GM20000 (cell line): Measurements from ENCODE around the gene RASA3.
"Not testable (repeated sequence)": the region's sequence is repeated elsewhere in the genome, so short reads cannot be mapped to it uniquely, and the experiment has no call there.

Experiments used
- DNase-seq: peaks from one replicate; pipeline ENCODE4 v3.0.0; 2012; ENCODE audit warnings: low spot score
- TF ChIP-seq, protein P1 (sequence below): IDR thresholded peaks from 2 replicates; pipeline ENCODE4 v1.5.1; 2012; ENCODE audit warnings: mild to moderate bottlenecking, control low read depth; ENCODE audit errors: extremely low read depth, missing control alignments

The RASA3 gene

DNA sequence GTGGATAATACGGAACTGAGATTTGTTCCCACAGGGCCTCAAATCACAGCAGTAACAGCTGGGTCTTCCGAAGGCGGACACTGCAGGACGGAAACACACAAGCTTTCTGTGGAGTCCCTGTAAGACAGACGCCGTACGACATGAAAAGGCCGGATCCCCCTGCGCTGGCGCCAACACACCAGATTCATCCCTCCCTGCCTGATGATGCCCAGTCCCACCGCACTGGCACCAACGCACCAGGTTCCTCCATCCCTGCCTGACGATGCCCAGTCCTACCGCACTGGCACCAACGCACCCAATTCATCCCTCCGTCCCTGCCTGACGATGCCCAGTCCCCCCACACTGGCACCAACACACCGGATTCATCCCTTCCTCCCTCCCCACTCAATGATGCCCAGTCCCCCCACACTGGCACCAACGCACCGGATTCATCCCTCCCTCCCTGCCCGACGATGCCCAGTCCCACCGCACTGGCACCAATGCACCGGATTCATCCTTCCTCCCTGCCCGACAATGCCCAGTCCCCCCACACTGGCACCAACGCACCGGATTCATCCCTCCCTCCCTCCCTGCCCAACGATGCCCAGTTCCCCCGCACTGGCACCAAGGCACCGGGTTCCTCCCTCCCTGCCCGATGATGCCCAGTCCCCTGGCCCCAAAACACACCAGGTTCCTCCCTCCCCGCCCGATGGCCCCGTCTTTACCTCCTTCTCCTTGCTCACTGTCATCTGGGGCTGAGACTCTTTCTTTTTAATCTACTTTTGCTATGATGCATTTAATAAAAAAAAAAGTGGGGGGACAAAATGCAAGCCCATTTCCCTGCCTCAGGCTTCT, 55.1 kb downstream of the RASA3 start:
- DNase-seq = no peak

DNA sequence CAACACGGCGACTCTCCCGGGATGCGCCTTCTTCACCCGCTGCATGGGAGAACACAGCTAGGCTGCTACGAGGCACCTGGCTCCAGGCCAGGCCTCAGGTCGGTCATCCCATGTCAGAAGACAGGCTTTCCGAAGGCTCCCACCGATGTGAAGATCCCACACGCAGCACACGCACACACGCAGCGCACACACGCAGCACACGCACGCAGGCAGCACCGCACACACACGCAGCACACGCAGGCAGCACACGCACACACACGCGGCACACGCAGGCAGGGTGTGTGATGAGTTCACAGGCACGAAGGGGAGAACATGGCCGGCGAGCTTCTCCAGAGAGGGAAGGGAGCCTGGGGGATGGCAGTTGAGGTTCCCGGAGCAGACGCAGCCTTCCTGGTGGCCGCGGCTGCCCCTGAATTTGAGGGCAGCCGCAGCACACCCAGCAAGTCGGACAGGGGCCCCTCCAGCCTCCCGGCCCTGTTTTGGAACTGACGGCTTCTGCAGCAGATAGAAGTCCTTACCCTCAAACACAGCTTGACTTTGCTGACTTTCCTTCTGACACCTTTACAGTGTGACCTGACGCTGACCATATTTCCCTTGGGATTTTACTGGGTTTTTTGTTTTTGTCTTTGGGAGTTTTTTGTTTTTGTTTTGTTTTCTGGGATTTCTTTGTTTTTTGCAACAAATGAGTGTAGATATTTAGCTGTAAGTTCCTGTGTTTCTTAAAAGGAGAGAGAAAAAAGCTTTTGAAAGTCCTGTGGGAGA, 55.9 kb downstream of the RASA3 start:
- TF ChIP-seq, protein P1, sequence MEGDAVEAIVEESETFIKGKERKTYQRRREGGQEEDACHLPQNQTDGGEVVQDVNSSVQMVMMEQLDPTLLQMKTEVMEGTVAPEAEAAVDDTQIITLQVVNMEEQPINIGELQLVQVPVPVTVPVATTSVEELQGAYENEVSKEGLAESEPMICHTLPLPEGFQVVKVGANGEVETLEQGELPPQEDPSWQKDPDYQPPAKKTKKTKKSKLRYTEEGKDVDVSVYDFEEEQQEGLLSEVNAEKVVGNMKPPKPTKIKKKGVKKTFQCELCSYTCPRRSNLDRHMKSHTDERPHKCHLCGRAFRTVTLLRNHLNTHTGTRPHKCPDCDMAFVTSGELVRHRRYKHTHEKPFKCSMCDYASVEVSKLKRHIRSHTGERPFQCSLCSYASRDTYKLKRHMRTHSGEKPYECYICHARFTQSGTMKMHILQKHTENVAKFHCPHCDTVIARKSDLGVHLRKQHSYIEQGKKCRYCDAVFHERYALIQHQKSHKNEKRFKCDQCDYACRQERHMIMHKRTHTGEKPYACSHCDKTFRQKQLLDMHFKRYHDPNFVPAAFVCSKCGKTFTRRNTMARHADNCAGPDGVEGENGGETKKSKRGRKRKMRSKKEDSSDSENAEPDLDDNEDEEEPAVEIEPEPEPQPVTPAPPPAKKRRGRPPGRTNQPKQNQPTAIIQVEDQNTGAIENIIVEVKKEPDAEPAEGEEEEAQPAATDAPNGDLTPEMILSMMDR = no peak
- DNase-seq = no peak

More for the DNA sequence above, 55.1 kb downstream of the RASA3 start:
- TF ChIP-seq, protein P1 = no peak

DNA sequence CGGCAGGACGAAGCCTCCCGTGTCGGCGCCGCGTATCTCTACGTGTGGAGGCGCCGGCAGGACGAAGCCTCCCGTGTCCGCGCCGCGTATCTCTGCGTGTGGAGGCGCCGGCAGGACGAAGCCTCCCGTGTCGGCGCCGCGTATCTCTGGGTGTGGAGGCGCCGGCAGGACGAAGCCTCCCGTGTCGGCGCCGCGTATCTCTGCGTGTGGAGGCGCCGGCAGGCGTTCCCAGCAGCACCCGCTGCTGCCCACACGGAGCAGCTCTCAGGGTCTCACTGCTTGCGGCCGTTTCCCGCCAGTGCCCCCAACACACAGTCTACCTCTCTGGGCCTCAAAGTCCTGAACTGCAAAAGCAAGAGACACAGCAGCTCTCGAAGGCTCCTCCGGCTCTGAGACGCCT, 56.6 kb downstream of the RASA3 start:
- not testable (repeated sequence) for DNase-seq

DNA sequence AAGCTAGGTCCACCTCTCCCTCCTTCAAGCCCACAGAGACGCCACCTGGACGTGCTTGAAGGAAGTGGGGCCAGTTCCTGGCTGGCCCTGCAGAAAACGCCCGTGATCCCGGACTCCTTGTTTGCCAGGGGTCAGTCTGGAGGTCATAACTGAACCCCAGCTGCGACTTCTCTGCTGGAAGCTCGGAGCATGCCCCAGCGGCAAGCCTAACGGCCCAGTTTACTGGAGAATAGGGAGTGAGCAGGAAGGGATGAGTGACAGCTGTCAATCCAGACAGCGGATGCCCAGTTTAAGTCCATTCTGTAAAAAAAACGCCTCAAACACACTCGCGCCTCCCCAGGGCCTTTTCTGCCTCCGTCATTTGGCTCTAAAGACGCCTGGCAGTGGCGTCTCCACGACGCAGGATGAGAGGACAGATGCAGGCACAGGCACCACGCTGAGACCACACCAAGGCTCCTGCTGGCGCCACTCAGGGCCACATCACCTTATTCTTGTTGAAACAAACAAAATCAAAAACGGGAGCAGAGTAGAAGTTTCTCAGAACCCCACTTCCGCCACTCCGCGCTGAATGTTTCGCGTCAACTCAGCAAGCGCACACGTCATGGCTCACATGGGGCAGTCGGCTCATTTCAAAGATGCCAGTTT, 57.6 kb downstream of the RASA3 start:
- DNase-seq = no peak
- TF ChIP-seq, protein P1 = no peak

DNA sequence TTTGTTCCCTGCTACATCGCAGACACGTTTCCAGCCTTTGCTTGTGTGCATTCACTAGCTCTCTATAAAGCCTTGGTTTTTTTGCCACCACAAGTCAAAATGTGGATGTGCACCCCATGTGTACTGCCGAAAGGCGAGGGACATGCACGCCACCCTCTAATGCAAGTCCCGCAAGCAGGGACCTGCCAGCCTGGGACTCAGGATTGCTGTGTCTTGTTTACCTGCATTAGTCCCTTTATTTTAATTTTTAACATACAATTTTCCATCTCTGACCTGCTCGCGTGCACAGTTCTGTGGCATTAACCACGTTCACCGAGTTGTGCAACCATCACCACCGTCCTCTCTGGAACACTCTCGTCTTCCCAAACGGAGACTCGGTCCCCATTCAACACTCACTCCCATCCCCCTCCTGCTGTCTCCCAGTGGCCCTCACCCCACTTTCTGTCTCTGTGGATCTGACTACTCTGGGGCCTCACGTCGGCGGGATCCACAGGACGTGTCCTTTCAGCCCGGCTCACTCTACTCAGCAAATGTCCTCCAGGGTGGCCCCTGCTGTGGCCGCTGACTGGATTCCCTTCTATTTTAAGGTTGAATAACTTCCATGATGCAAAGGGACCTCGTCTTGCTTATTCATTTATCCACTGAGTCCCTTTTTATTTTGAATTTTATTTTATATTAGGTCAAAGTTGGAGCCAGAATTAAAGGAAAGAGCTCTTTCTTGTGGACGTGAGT, 58.4 kb downstream of the RASA3 start:
- no peak for DNase-seq
- TF ChIP-seq, protein P1 = no peak

DNA sequence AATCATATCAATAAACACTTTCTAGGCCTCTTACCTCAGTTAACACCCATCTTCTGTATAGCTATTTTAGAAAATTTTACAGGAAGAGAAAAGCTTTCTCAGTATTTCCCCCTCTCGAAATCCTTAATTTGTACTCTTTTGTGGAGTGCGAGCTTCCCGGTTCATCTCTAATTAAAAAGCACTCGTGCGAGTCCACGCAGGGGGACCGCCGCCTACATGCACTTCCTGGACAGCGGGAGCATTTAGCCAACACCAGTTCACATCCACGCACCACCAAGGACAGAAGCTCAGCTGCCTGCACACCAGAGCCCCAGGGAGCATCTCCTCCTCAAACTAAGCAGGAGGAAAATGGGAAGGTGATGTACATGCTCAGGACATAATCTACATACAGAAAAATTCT, 60.0 kb downstream of the RASA3 start:
- no peak for DNase-seq
- TF ChIP-seq, protein P1 = no peak

DNA sequence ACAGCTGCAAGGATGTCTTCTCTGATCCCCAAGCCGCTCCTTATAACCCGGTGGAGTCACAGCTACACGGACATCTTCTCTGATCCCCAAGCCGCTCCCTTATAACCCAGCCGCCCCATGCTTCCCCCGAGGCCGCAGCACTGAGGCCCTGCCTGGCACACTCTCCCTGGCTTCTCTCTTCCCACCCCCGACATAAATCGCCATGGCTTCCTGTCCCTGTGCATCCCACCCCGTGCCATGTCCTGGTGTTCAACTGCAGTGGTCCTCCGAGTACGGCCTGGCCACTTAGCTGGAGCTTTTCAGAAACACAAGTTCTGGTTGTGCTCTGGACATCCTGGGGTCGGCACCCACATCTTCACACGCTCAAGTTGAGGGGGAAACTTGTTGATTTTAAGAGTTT, 60.4 kb downstream of the RASA3 start:
- TF ChIP-seq, protein P1 = no peak
- DNase-seq = no peak
